NCI-H526 (cell line): ENCODE data around the gene SLC36A3.
"Not testable (repeated sequence)": the region's sequence is repeated elsewhere in the genome, so short reads cannot be mapped to it uniquely, and the experiment has no call there.

ENCODE experiments used
- DNase-seq, 2 experiments: peaks; one replicate each; lab custom pipeline; 2025; lab: John Stamatoyannopoulos, UW

Gene SLC36A3

GRCh38 chr5:151237685-151238084 lies 65.9 kb downstream of the SLC36A3 start:
- DNase-seq: no peak

- DNase-seq: no peak
Observed at GRCh38 chr5:151236888-151237287, 66.7 kb downstream of the SLC36A3 start.

- DNase-seq: not testable (repeated sequence)
Observed at GRCh38 chr5:151235239-151235571, 68.4 kb downstream of the SLC36A3 start.

DNA sequence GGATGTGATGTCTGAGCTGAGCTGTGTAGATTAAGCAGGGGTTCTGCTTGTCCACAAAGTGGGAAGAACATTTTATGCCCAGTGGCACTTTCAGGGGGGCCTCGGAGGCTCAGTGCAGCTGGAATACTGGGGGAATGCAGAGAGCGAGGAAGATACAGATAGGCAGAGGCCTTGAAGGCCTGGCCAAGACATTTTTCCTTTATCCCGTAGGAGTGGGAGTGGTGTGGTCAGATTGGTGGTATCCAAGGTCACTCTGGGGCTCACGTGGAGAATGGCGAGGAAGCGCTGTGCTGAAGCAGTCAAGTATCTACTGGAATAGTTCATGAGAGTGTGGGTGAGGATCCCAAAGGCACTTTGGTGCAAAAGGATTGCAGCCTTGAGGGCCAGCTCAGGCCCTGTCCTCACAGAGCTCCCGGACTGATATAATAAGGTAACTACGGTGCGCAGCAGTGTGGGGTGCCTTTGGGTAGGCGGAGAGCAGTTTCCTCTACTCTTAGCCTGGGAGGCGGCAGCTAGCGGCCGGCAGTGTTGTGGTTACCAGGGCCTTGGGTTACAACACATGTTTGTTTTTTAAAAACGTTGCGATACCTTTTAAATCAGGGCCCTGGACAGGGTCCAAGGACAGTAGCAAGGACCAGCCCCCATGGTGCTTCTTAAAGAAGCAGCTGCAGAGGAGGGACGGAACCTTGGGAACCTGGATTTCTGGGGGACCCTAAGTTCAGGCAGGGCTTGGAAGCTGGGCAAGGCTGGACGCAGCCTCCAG lies 68.9 kb downstream of the SLC36A3 start:
- DNase-seq: no peak

DNA sequence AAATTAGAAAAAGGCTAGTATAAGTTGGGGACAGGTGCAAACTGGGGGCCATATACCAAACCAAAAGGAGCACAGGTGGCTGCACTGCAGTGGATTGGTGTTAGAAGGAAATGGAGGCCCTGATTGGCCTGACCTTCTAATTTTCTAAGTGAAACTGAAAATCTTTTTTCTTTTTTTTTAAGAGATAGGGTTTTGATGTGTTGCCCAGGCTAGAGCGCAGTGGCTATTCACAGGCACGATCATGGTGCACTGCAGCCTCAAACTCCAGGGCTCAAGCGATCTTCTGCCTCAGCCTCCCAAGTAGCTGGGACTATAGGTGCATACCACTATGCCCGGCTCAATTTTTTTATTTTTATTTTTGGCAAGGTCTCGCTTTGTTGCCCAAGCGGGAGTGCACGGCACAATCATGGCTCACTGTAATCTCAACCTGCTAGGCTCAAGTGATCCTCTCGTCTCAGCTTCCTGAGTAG lies 69.9 kb downstream of the SLC36A3 start:
- DNase-seq: no peak

DNA sequence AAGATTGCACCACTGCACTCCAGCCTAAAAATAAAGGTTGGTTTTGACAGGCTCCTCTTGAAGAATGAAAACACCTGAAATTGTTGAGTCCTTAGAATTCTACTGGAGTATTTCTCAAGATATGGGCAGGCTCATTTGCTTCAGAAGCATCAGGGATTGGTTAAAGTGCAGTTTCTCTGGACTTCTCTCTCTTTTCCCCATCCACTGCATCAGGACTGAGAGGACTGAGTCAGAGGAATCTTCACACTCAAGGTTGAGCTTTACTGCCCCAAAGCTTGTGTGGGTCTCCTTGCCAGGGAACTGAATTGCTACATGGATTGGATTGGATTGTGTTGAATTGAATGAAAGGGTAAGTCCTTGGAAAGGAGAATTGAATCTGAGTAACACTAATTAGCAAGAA lies 72.2 kb downstream of the SLC36A3 start:
- no peak for DNase-seq

GRCh38 chr5:151230048-151230680 lies 73.4 kb downstream of the SLC36A3 start:
- no peak for DNase-seq

DNA sequence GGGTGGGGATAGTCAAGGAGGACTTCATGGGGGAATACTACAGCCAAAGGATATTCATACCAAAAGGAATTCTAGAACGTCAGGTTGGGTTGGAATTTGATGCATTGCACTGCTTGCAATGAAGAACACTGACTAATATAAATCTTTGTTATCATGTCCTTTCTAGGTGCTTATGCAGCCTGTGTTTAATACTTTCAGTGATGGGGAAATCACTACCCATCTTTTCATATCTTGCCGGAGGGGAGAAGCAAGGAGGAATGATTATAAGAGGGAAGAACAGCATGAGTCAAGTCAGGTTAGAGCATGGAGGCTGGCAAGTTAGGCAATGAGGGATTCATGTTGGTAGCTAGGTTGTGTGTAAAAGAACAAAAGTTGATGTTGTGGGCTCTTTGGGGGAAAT lies 74.6 kb downstream of the SLC36A3 start:
- DNase-seq: no peak

- DNase-seq: no peak
Observed at GRCh38 chr5:151227918-151228447, 75.6 kb downstream of the SLC36A3 start.
